ENCODE data around the gene NTM.

The NTM gene

GRCh38 chr11:132284611-132285010 is 914.2 kb downstream of the NTM start:
- Histone ChIP-seq H2BK120ac (ENCODE audit: low read depth, low read length) (no peak overlapping the region), H3K4me2 (ENCODE audit: low read length) (no peak overlapping the region), H2AK5ac (ENCODE audit: low read length) (no peak overlapping the region), H3K4me3 (ENCODE audit: low read length) (no peak overlapping the region), H3K27ac (ENCODE audit: low read depth, low read length) (no peak overlapping the region), H3K79me2 (ENCODE audit: control insufficient read depth, insufficient read depth, low read length) (no peaks in the 10 kb centered on the region), H2BK15ac (replicated peaks; ENCODE audit: low read depth) (no peak overlapping the region), H3K9ac (ENCODE audit: low read length) (no peak overlapping the region), H4K8ac (ENCODE audit: low read depth, low read length) (no peak overlapping the region), H3K36me3 (ENCODE audit: control insufficient read depth, insufficient read depth, low read length) (no peaks in the 10 kb centered on the region), H3K27me3 (ENCODE audit: insufficient read depth, low read length, poor library complexity) (no peaks in the 10 kb centered on the region), H3K18ac (ENCODE audit: low read length) (no peak overlapping the region), H3K4me1 (ENCODE audit: control insufficient read depth, low read depth, low read length) (no peaks in the 10 kb centered on the region), H2BK5ac (ENCODE audit: low read length) (no peak overlapping the region), H3K4ac (ENCODE audit: low read depth, low read length) (no peak overlapping the region), H3K79me1 (ENCODE audit: low read length) (no peaks in the 10 kb centered on the region), H3K56ac (ENCODE audit: low read length) (no peak overlapping the region), H3K23ac (ENCODE audit: low read length) (no peak overlapping the region), H4K5ac (ENCODE audit: low read length) (no peak overlapping the region)
- peak; percentile 19 for DNase-seq
- WGBS (ENCODE audit: extremely low coverage, insufficient coverage, low lambda C conversion rate) = no CpG with 5 or more reads among the region's 11 CpGs

GRCh38 chr11:132285631-132286030 is 915.2 kb downstream of the NTM start:
- H3K9ac ChIP-seq (ENCODE audit: low read length) = no peak overlapping the region
- H2BK120ac ChIP-seq (ENCODE audit: low read depth, low read length) = no peak overlapping the region
- no peak overlapping the region for H4K8ac ChIP-seq (ENCODE audit: low read depth, low read length)
- no peak overlapping the region for H3K4ac ChIP-seq (ENCODE audit: low read depth, low read length)
- no CpG with 5 or more reads among the region's 4 CpGs for WGBS (ENCODE audit: extremely low coverage, insufficient coverage, low lambda C conversion rate)
- H3K18ac ChIP-seq (ENCODE audit: low read length) = no peak overlapping the region
- no peaks in the 10 kb centered on the region for H3K79me2 ChIP-seq (ENCODE audit: control insufficient read depth, insufficient read depth, low read length)
- H3K4me2 ChIP-seq (ENCODE audit: low read length) = no peak overlapping the region
- no peaks in the 10 kb centered on the region for H3K27me3 ChIP-seq (ENCODE audit: insufficient read depth, low read length, poor library complexity)
- H3K79me1 ChIP-seq (ENCODE audit: low read length) = no peaks in the 10 kb centered on the region
- no peak overlapping the region for H2AK5ac ChIP-seq (ENCODE audit: low read length)
- no peak overlapping the region for H2BK15ac ChIP-seq (replicated peaks; ENCODE audit: low read depth)
- H3K56ac ChIP-seq (ENCODE audit: low read length) = no peak overlapping the region
- no peak overlapping the region for H3K27ac ChIP-seq (ENCODE audit: low read depth, low read length)
- H3K4me3 ChIP-seq (ENCODE audit: low read length) = no peak overlapping the region
- no peaks in the 10 kb centered on the region for H3K4me1 ChIP-seq (ENCODE audit: control insufficient read depth, low read depth, low read length)
- H3K36me3 ChIP-seq (ENCODE audit: control insufficient read depth, insufficient read depth, low read length) = no peaks in the 10 kb centered on the region
- DNase-seq = no peak
- no peak overlapping the region for H3K23ac ChIP-seq (ENCODE audit: low read length)
- H2BK5ac ChIP-seq (ENCODE audit: low read length) = no peak overlapping the region
- no peak overlapping the region for H4K5ac ChIP-seq (ENCODE audit: low read length)

GRCh38 chr11:132286106-132286505 is 915.7 kb downstream of the NTM start:
- H3K4me1 ChIP-seq (ENCODE audit: control insufficient read depth, low read depth, low read length) = no peaks in the 10 kb centered on the region
- H3K27ac ChIP-seq (ENCODE audit: low read depth, low read length) = no peak overlapping the region
- H2BK15ac ChIP-seq (replicated peaks; ENCODE audit: low read depth) = no peak overlapping the region
- no peak overlapping the region for H3K4me3 ChIP-seq (ENCODE audit: low read length)
- H3K79me1 ChIP-seq (ENCODE audit: low read length) = no peaks in the 10 kb centered on the region
- H4K8ac ChIP-seq (ENCODE audit: low read depth, low read length) = no peak overlapping the region
- H3K27me3 ChIP-seq (ENCODE audit: insufficient read depth, low read length, poor library complexity) = no peaks in the 10 kb centered on the region
- H2AK5ac ChIP-seq (ENCODE audit: low read length) = no peak overlapping the region
- H3K23ac ChIP-seq (ENCODE audit: low read length) = no peak overlapping the region
- no peak for DNase-seq
- no peaks in the 10 kb centered on the region for H3K79me2 ChIP-seq (ENCODE audit: control insufficient read depth, insufficient read depth, low read length)
- H3K36me3 ChIP-seq (ENCODE audit: control insufficient read depth, insufficient read depth, low read length) = no peaks in the 10 kb centered on the region
- no peak overlapping the region for H3K9ac ChIP-seq (ENCODE audit: low read length)
- H3K56ac ChIP-seq (ENCODE audit: low read length) = no peak overlapping the region
- H2BK5ac ChIP-seq (ENCODE audit: low read length) = no peak overlapping the region
- no peak overlapping the region for H2BK120ac ChIP-seq (ENCODE audit: low read depth, low read length)
- H3K18ac ChIP-seq (ENCODE audit: low read length) = no peak overlapping the region
- no peak overlapping the region for H3K4ac ChIP-seq (ENCODE audit: low read depth, low read length)
- 100% methylated on average over 1 of the region's 3 CpGs for WGBS (ENCODE audit: extremely low coverage, insufficient coverage, low lambda C conversion rate)
- no peak overlapping the region for H3K4me2 ChIP-seq (ENCODE audit: low read length)
- H4K5ac ChIP-seq (ENCODE audit: low read length) = no peak overlapping the region

- H3K27ac ChIP-seq (ENCODE audit: low read depth, low read length) = no peak overlapping the region
- H2BK5ac ChIP-seq (ENCODE audit: low read length) = no peak overlapping the region
Measured at GRCh38 chr11:132288036-132288435, 917.6 kb downstream of the NTM start.

GRCh38 chr11:132289590-132290256 is 919.3 kb downstream of the NTM start:
- no CpG with 5 or more reads among the region's 6 CpGs for WGBS (ENCODE audit: extremely low coverage, insufficient coverage, low lambda C conversion rate)
- no peaks in the 10 kb centered on the region for H3K36me3 ChIP-seq (ENCODE audit: control insufficient read depth, insufficient read depth, low read length)
- no peak overlapping the region for H4K8ac ChIP-seq (ENCODE audit: low read depth, low read length)
- no peak overlapping the region for H2BK15ac ChIP-seq (replicated peaks; ENCODE audit: low read depth)
- H2BK5ac ChIP-seq (ENCODE audit: low read length) = no peak overlapping the region
- no peak overlapping the region for H3K27ac ChIP-seq (ENCODE audit: low read depth, low read length)
- no peaks in the 10 kb centered on the region for H3K79me2 ChIP-seq (ENCODE audit: control insufficient read depth, insufficient read depth, low read length)
- no peak overlapping the region for H3K4ac ChIP-seq (ENCODE audit: low read depth, low read length)
- DNase-seq = no peak
- no peak overlapping the region for H3K18ac ChIP-seq (ENCODE audit: low read length)
- no peak overlapping the region for H3K9ac ChIP-seq (ENCODE audit: low read length)
- H3K4me2 ChIP-seq (ENCODE audit: low read length) = no peak overlapping the region
- H4K5ac ChIP-seq (ENCODE audit: low read length) = no peak overlapping the region
- no peak overlapping the region for H2BK120ac ChIP-seq (ENCODE audit: low read depth, low read length)
- no peaks in the 10 kb centered on the region for H3K79me1 ChIP-seq (ENCODE audit: low read length)
- H3K23ac ChIP-seq (ENCODE audit: low read length) = no peak overlapping the region
- no peak overlapping the region for H2AK5ac ChIP-seq (ENCODE audit: low read length)
- no peak overlapping the region for H3K4me3 ChIP-seq (ENCODE audit: low read length)
- no peaks in the 10 kb centered on the region for H3K4me1 ChIP-seq (ENCODE audit: control insufficient read depth, low read depth, low read length)
- no peak overlapping the region for H3K56ac ChIP-seq (ENCODE audit: low read length)
- no peaks in the 10 kb centered on the region for H3K27me3 ChIP-seq (ENCODE audit: insufficient read depth, low read length, poor library complexity)

More at GRCh38 chr11:132288036-132288435, 917.6 kb downstream of the NTM start:
- no peaks in the 10 kb centered on the region for H3K79me2 ChIP-seq (ENCODE audit: control insufficient read depth, insufficient read depth, low read length)
- no peak overlapping the region for H3K23ac ChIP-seq (ENCODE audit: low read length)
- no peak overlapping the region for H3K56ac ChIP-seq (ENCODE audit: low read length)
- no peaks in the 10 kb centered on the region for H3K79me1 ChIP-seq (ENCODE audit: low read length)
- H3K4me2 ChIP-seq (ENCODE audit: low read length) = no peak overlapping the region
- H3K27me3 ChIP-seq (ENCODE audit: insufficient read depth, low read length, poor library complexity) = no peaks in the 10 kb centered on the region
- no peaks in the 10 kb centered on the region for H3K36me3 ChIP-seq (ENCODE audit: control insufficient read depth, insufficient read depth, low read length)
- no peak overlapping the region for H3K9ac ChIP-seq (ENCODE audit: low read length)
- H3K4ac ChIP-seq (ENCODE audit: low read depth, low read length) = no peak overlapping the region
- H3K4me3 ChIP-seq (ENCODE audit: low read length) = no peak overlapping the region
- no peaks in the 10 kb centered on the region for H3K4me1 ChIP-seq (ENCODE audit: control insufficient read depth, low read depth, low read length)
- no peak for DNase-seq
- H4K5ac ChIP-seq (ENCODE audit: low read length) = no peak overlapping the region
- H2AK5ac ChIP-seq (ENCODE audit: low read length) = no peak overlapping the region
- WGBS (ENCODE audit: extremely low coverage, insufficient coverage, low lambda C conversion rate) = no CpG with 5 or more reads among the region's 3 CpGs
- H4K8ac ChIP-seq (ENCODE audit: low read depth, low read length) = no peak overlapping the region
- no peak overlapping the region for H3K18ac ChIP-seq (ENCODE audit: low read length)
- no peak overlapping the region for H2BK120ac ChIP-seq (ENCODE audit: low read depth, low read length)
- no peak overlapping the region for H2BK15ac ChIP-seq (replicated peaks; ENCODE audit: low read depth)

- DNase-seq = no peak
- Histone ChIP-seq H3K9ac (ENCODE audit: low read length) (no peak overlapping the region), H3K27ac (ENCODE audit: low read depth, low read length) (no peak overlapping the region), H2BK5ac (ENCODE audit: low read length) (no peak overlapping the region), H3K79me2 (ENCODE audit: control insufficient read depth, insufficient read depth, low read length) (no peaks in the 10 kb centered on the region), H2BK120ac (ENCODE audit: low read depth, low read length) (no peak overlapping the region), H3K18ac (ENCODE audit: low read length) (no peak overlapping the region), H3K4ac (ENCODE audit: low read depth, low read length) (no peak overlapping the region), H4K5ac (ENCODE audit: low read length) (no peak overlapping the region), H3K79me1 (ENCODE audit: low read length) (no peaks in the 10 kb centered on the region), H3K4me1 (ENCODE audit: control insufficient read depth, low read depth, low read length) (no peaks in the 10 kb centered on the region), H3K27me3 (ENCODE audit: insufficient read depth, low read length, poor library complexity) (no peaks in the 10 kb centered on the region), H3K23ac (ENCODE audit: low read length) (no peak overlapping the region), H3K4me2 (ENCODE audit: low read length) (no peak overlapping the region), H3K36me3 (ENCODE audit: control insufficient read depth, insufficient read depth, low read length) (no peaks in the 10 kb centered on the region), H4K8ac (ENCODE audit: low read depth, low read length) (no peak overlapping the region), H2AK5ac (ENCODE audit: low read length) (no peak overlapping the region), H3K56ac (ENCODE audit: low read length) (no peak overlapping the region), H2BK15ac (replicated peaks; ENCODE audit: low read depth) (no peak overlapping the region), H3K4me3 (ENCODE audit: low read length) (no peak overlapping the region)
- no CpG with 5 or more reads among the region's 4 CpGs for WGBS (ENCODE audit: extremely low coverage, insufficient coverage, low lambda C conversion rate)
Measured at GRCh38 chr11:132293586-132293985, 923.2 kb downstream of the NTM start.

Data from mesendoderm (in vitro differentiated cells).